ENCODE results near the gene ENTPD7. TPM values are rescaled to one million over a fixed set of nuclear protein-coding genes. Genes with fewer than 3 reads are reported as not detected.

ENTPD7 gene
- total and polyA plus RNA-seq, 2 donors (not counting 1 experiment from before 2014, with no cell fraction given) = 0.75 to 6.2 TPM

- Mint-ChIP-seq H3K4me1 (peaks cover 8% of the 10 kb centered on the region), H3K27ac (no peak overlapping the region), H3K9me3 (ENCODE audit: insufficient read depth) (no peaks in the 10 kb centered on the region), H3K4me3 (no peak overlapping the region), H3K27me3 (no peaks in the 10 kb centered on the region)
- no CpG with 5 or more reads among the region's 1 CpG for WGBS (ENCODE audit: insufficient coverage)
- Histone ChIP-seq H3K4me1 (ENCODE audit: control insufficient read depth in 2 of 2, insufficient read depth in 2 of 2, low read length in 2 of 2) (peaks cover 4 to 9% of the 10 kb centered on the region in 2 donors), H3K9me3 (ENCODE audit: control extremely low read depth in 1 of 3, control insufficient read depth in 2 of 3, insufficient read depth in 1 of 3, low read length in 2 of 3) (no peaks in the 10 kb centered on the region), H3K4me2 (replicated peaks; ENCODE audit: low read depth, low read length, poor library complexity, severe bottlenecking) (no peak overlapping the region), H3K36me3 (replicated peaks in 1 of 2; ENCODE audit: control extremely low read depth in 1 of 2, control insufficient read depth in 1 of 2, extremely low read depth in 1 of 2, insufficient read depth in 2 of 2, low read length in 1 of 2) (no peaks in the 10 kb centered on the region), H2AFZ (ENCODE audit: insufficient read depth, low read depth, low read length, poor library complexity, severe bottlenecking) (no peak overlapping the region), H3K27me3 (replicated peaks in 1 of 4; ENCODE audit: control extremely low read depth in 1 of 4, control insufficient read depth in 3 of 4, insufficient read depth in 4 of 4, low read length in 3 of 4) (no peaks in the 10 kb centered on the region), H3K27ac (ENCODE audit: low read length in 2 of 2) (no peak overlapping the region), H3K9ac (ENCODE audit: low read length) (no peak overlapping the region), H4K20me1 (ENCODE audit: control insufficient read depth, insufficient read depth, low read length, poor library complexity, severe bottlenecking) (no peaks in the 10 kb centered on the region), H3K4me3 (ENCODE audit: control extremely low read depth in 1 of 5, extremely low read depth in 1 of 5, insufficient read depth in 1 of 5, low read depth in 2 of 5, low read length in 4 of 5) (no peak overlapping the region), H3K79me2 (ENCODE audit: control insufficient read depth, insufficient read depth, low read length) (no peaks in the 10 kb centered on the region)
- CTCF ChIA-PET = no interaction called here
- intact Hi-C loops (cut with micrococcal nuclease) = no loop called here
- POLR2A ChIA-PET = no interaction called here
- TF ChIP-seq CTCF (IDR thresholded peaks at IDR 0.05) = peak; percentile 17
- TF ChIP-seq EZH2 (IDR thresholded peaks at IDR 0.05; ENCODE audit: borderline replicate concordance, insufficient read depth, low read depth, low read length, poor library complexity, severe bottlenecking) = no peak
- no peak for ATAC-seq (ENCODE audit: low read depth)
- DNase-seq = no peak
These were observed 23.4 kb downstream of the ENTPD7 start for GRCh38 chr10:99682752-99683151.

DNA sequence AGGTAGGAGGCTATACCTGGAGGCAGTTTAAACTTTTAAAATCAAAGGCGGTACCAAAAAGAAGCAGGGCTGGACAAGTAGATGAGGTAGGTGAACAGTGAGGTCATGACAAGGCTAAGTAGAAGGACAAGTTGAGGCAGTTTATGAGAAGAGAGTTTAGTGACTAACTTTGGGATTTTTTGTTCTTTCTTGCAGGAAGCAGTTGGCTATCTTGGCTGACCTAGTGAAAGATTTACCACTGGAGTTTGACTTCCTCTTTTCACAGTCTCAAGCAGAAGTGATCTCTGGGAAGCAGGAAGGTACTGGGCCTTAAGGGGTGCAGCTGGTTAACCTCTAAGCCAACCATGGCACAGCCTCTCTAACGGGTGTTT is 26.3 kb downstream of the ENTPD7 start:
- 38% methylated on average over 1 of the region's 2 CpGs for WGBS (ENCODE audit: insufficient coverage)
- Histone ChIP-seq H3K4me2 (replicated peaks; ENCODE audit: low read depth, low read length, poor library complexity, severe bottlenecking) (no peak overlapping the region), H3K4me1 (ENCODE audit: control insufficient read depth in 2 of 2, insufficient read depth in 2 of 2, low read length in 2 of 2) (peaks cover 4 to 9% of the 10 kb centered on the region in 2 donors), H3K27me3 (replicated peaks in 1 of 4; ENCODE audit: control extremely low read depth in 1 of 4, control insufficient read depth in 3 of 4, insufficient read depth in 4 of 4, low read length in 3 of 4) (no peaks in the 10 kb centered on the region), H3K4me3 (ENCODE audit: control extremely low read depth in 1 of 5, extremely low read depth in 1 of 5, insufficient read depth in 1 of 5, low read depth in 2 of 5, low read length in 4 of 5) (no peak overlapping the region), H3K9ac (ENCODE audit: low read length) (no peak overlapping the region), H4K20me1 (ENCODE audit: control insufficient read depth, insufficient read depth, low read length, poor library complexity, severe bottlenecking) (no peaks in the 10 kb centered on the region), H3K36me3 (replicated peaks in 1 of 2; ENCODE audit: control extremely low read depth in 1 of 2, control insufficient read depth in 1 of 2, extremely low read depth in 1 of 2, insufficient read depth in 2 of 2, low read length in 1 of 2) (no peaks in the 10 kb centered on the region), H3K79me2 (ENCODE audit: control insufficient read depth, insufficient read depth, low read length) (no peaks in the 10 kb centered on the region), H3K27ac (ENCODE audit: low read length in 2 of 2) (no peak overlapping the region), H2AFZ (ENCODE audit: insufficient read depth, low read depth, low read length, poor library complexity, severe bottlenecking) (no peak overlapping the region), H3K9me3 (ENCODE audit: control extremely low read depth in 1 of 3, control insufficient read depth in 2 of 3, insufficient read depth in 1 of 3, low read length in 2 of 3) (no peaks in the 10 kb centered on the region)
- Mint-ChIP-seq H3K27me3 (no peaks in the 10 kb centered on the region), H3K27ac (peak overlapping the region; percentile 0), H3K4me1 (peaks cover 8% of the 10 kb centered on the region), H3K4me3 (no peak overlapping the region), H3K9me3 (ENCODE audit: insufficient read depth) (no peaks in the 10 kb centered on the region)
- ChIA-PET POLR2A (no interaction called here), CTCF (no interaction called here)
- ATAC-seq (ENCODE audit: low read depth) = peak; percentile 47
- TF ChIP-seq EZH2 (IDR thresholded peaks at IDR 0.05; ENCODE audit: borderline replicate concordance, insufficient read depth, low read depth, low read length, poor library complexity, severe bottlenecking) = no peak
- no peak for TF ChIP-seq CTCF (IDR thresholded peaks at IDR 0.05)
- peak; percentile 22 for DNase-seq
- intact Hi-C loops (cut with micrococcal nuclease) = no loop called here

Data from B cell (primary cell).